Effector memory CD4-positive, alpha-beta T cell (primary cell): ENCODE data around the gene ENO1.
"Not testable (repeated sequence)": the region's sequence is repeated elsewhere in the genome, so short reads cannot be mapped to it uniquely, and the experiment has no call there.

Source experiments
- DNase-seq, 3 donors: peaks; one replicate each; pipeline ENCODE4 v3.0.0-alpha.2; 2020
- H3K27ac ChIP-seq: 2 replicates; pipeline ENCODE4 v1.7.0; 2013; ENCODE audit warnings: mild to moderate bottlenecking, low read length, moderate library complexity; ENCODE audit not compliant: insufficient read depth, poor library complexity, severe bottlenecking
- H3K27me3 ChIP-seq: replicated peaks from 2 replicates; pipeline ENCODE4 v1.7.0; 2013; ENCODE audit warnings: mild to moderate bottlenecking, low read length; ENCODE audit not compliant: insufficient read depth, control insufficient read depth, poor library complexity, severe bottlenecking
- H3K36me3 ChIP-seq: 2 replicates; pipeline ENCODE4 v1.7.0; 2013; ENCODE audit warnings: mild to moderate bottlenecking, low read length, moderate library complexity; ENCODE audit not compliant: control insufficient read depth, insufficient read depth
- H3K4me1 ChIP-seq: 2 replicates; pipeline ENCODE4 v1.7.0; 2013; ENCODE audit warnings: low read length, mild to moderate bottlenecking; ENCODE audit not compliant: control insufficient read depth, insufficient read depth, poor library complexity, severe bottlenecking
- H3K4me3 ChIP-seq: 2 replicates; pipeline ENCODE4 v1.7.0; 2013; ENCODE audit warnings: low read length, low read depth, mild to moderate bottlenecking; ENCODE audit not compliant: insufficient read depth, poor library complexity, severe bottlenecking
- H3K9me3 ChIP-seq: 2 replicates; pipeline ENCODE4 v1.7.0; 2013; ENCODE audit warnings: mild to moderate bottlenecking, low read length, moderate library complexity; ENCODE audit not compliant: control insufficient read depth

The ENO1 gene

GRCh38 chr1:8897505-8897904 lies 19.0 kb upstream of the ENO1 start:
- not testable (repeated sequence) for H3K27me3 ChIP-seq, H3K36me3 ChIP-seq, DNase-seq, H3K9me3 ChIP-seq, H3K4me3 ChIP-seq, H3K27ac ChIP-seq, H3K4me1 ChIP-seq

GRCh38 chr1:8896775-8897174 lies 18.3 kb upstream of the ENO1 start:
- not testable (repeated sequence) for H3K27ac ChIP-seq, H3K36me3 ChIP-seq

GRCh38 chr1:8892026-8892425 lies 13.5 kb upstream of the ENO1 start:
- no peak overlapping the region for H3K27ac ChIP-seq
- no peaks in the 10 kb centered on the region for H3K36me3 ChIP-seq
- DNase-seq: no peak
- H3K9me3 ChIP-seq: no peaks in the 10 kb centered on the region
- no peaks in the 10 kb centered on the region for H3K4me1 ChIP-seq
- no peak overlapping the region for H3K4me3 ChIP-seq
- H3K27me3 ChIP-seq: no peaks in the 10 kb centered on the region

More at GRCh38 chr1:8896775-8897174, 18.3 kb upstream of the ENO1 start:
- DNase-seq, H3K4me1 ChIP-seq, H3K4me3 ChIP-seq, H3K27me3 ChIP-seq, H3K9me3 ChIP-seq: not testable (repeated sequence)

- no peak overlapping the region for H3K27ac ChIP-seq
- no peaks in the 10 kb centered on the region for H3K4me1 ChIP-seq
- H3K36me3 ChIP-seq: no peaks in the 10 kb centered on the region
Measured at GRCh38 chr1:8891401-8891800, 12.9 kb upstream of the ENO1 start.

GRCh38 chr1:8889925-8890785 lies 11.7 kb upstream of the ENO1 start:
- no peak for DNase-seq
- no peak overlapping the region for H3K27ac ChIP-seq
- H3K36me3 ChIP-seq: no peaks in the 10 kb centered on the region
- no peaks in the 10 kb centered on the region for H3K9me3 ChIP-seq
- H3K27me3 ChIP-seq: no peaks in the 10 kb centered on the region
- H3K4me3 ChIP-seq: no peak overlapping the region
- H3K4me1 ChIP-seq: no peaks in the 10 kb centered on the region

More at GRCh38 chr1:8891401-8891800, 12.9 kb upstream of the ENO1 start:
- no peak for DNase-seq
- Histone ChIP-seq H3K27me3 (no peaks in the 10 kb centered on the region), H3K9me3 (no peaks in the 10 kb centered on the region), H3K4me3 (no peak overlapping the region)

GRCh38 chr1:8889103-8889846 lies 10.8 kb upstream of the ENO1 start:
- H3K36me3 ChIP-seq: no peaks in the 10 kb centered on the region
- H3K27me3 ChIP-seq: no peaks in the 10 kb centered on the region
- H3K4me1 ChIP-seq: no peaks in the 10 kb centered on the region
- no peak overlapping the region for H3K4me3 ChIP-seq
- H3K27ac ChIP-seq: no peak overlapping the region
- H3K9me3 ChIP-seq: no peaks in the 10 kb centered on the region
- no peak for DNase-seq

- DNase-seq: no peak
- Histone ChIP-seq H3K36me3 (no peaks in the 10 kb centered on the region), H3K27ac (no peak overlapping the region), H3K4me1 (no peaks in the 10 kb centered on the region), H3K9me3 (no peaks in the 10 kb centered on the region), H3K27me3 (no peaks in the 10 kb centered on the region), H3K4me3 (no peak overlapping the region)
Measured at GRCh38 chr1:8886589-8886988, 8.1 kb upstream of the ENO1 start.

- not testable (repeated sequence) for H3K9me3 ChIP-seq, H3K4me3 ChIP-seq, H3K4me1 ChIP-seq, H3K27me3 ChIP-seq, H3K36me3 ChIP-seq, DNase-seq, H3K27ac ChIP-seq
Measured at GRCh38 chr1:8886031-8886524, 7.6 kb upstream of the ENO1 start.

- not testable (repeated sequence) for H3K27me3 ChIP-seq, H3K9me3 ChIP-seq, H3K4me3 ChIP-seq, H3K36me3 ChIP-seq, H3K27ac ChIP-seq, DNase-seq, H3K4me1 ChIP-seq
Measured at GRCh38 chr1:8884105-8884504, 5.6 kb upstream of the ENO1 start.

- no peak for DNase-seq
- peaks cover 11% of the 10 kb centered on the region for H3K4me1 ChIP-seq
Measured at GRCh38 chr1:8883491-8883890, 5.0 kb upstream of the ENO1 start.

More at GRCh38 chr1:8883491-8883890, 5.0 kb upstream of the ENO1 start:
- no peak overlapping the region for H3K4me3 ChIP-seq
- H3K27ac ChIP-seq: no peak overlapping the region
- no peaks in the 10 kb centered on the region for H3K9me3 ChIP-seq
- no peaks in the 10 kb centered on the region for H3K27me3 ChIP-seq
- no peaks in the 10 kb centered on the region for H3K36me3 ChIP-seq
